ENCODE measurements around the gene DYRK4. TPM values are rescaled to one million over a fixed set of nuclear protein-coding genes. Genes with fewer than 3 reads are reported as not detected.
"Not testable (repeated sequence)": the region's sequence is repeated elsewhere in the genome, so short reads cannot be mapped to it uniquely, and the experiment has no call there.

DYRK4 gene
- total and polyA plus RNA-seq, 2 of the 8 experiments (the other 6 are each of a cell fraction or from before 2014, with no cell fraction given): 10.5 to 11.4 TPM

GRCh38 chr12:4523443-4523842 is 38.6 kb upstream of the DYRK4 start:
- H2AFZ ChIP-seq (ENCODE audit: low read length); H2AK5ac ChIP-seq (ENCODE audit: low read depth, low read length); H3K4me3 ChIP-seq (ENCODE audit: extremely low read depth in 1 of 4, insufficient read depth in 2 of 4, low read depth in 3 of 4, low read length in 4 of 4); H3K4ac ChIP-seq (replicated peaks; ENCODE audit: insufficient read length, low read depth, low read length); DNase-seq (ENCODE audit: low read depth in 1 of 2, low spot score in 2 of 2); H3K4me1 ChIP-seq (replicated peaks in 1 of 4; ENCODE audit: control insufficient read depth in 3 of 4, insufficient read depth in 4 of 4, low read length in 3 of 4); H3K56ac ChIP-seq (replicated peaks; ENCODE audit: insufficient read length, low read depth, low read length); H4K91ac ChIP-seq (replicated peaks; ENCODE audit: insufficient read length, low read length); H3K23me2 ChIP-seq (ENCODE audit: low read depth, low read length); H2BK5ac ChIP-seq (ENCODE audit: low read depth, low read length); H3K18ac ChIP-seq (ENCODE audit: extremely low read depth, low read length); H2BK15ac ChIP-seq (ENCODE audit: low read length); H3K79me2 ChIP-seq (ENCODE audit: control insufficient read depth in 1 of 2, insufficient read depth in 2 of 2, low read length in 2 of 2); POLR2A ChIA-PET (ENCODE audit: partially characterized antibody); H3K27ac ChIP-seq (ENCODE audit: low read depth, low read length); H2BK12ac ChIP-seq (ENCODE audit: low read depth, low read length); H3K36me3 ChIP-seq (ENCODE audit: control insufficient read depth in 2 of 4, insufficient read depth in 4 of 4, low read length in 3 of 4); H3K27me3 ChIP-seq (replicated peaks in 1 of 4; ENCODE audit: control insufficient read depth in 3 of 4, extremely low read depth in 1 of 4, insufficient read depth in 3 of 4, low read length in 3 of 4); H3K79me1 ChIP-seq (ENCODE audit: low read depth, low read length); H3K9me3 ChIP-seq (ENCODE audit: insufficient read depth in 2 of 2, low read depth in 1 of 2, low read length in 1 of 2); H3K4me2 ChIP-seq (ENCODE audit: insufficient read depth in 1 of 2, low read depth in 2 of 2, low read length in 2 of 2); H2BK120ac ChIP-seq (replicated peaks; ENCODE audit: low read depth, low read length); H3K23ac ChIP-seq (ENCODE audit: insufficient read length); H4K20me1 ChIP-seq (replicated peaks in 1 of 2; ENCODE audit: control insufficient read depth in 1 of 2, insufficient read depth in 2 of 2, low read length in 2 of 2); FAIRE-seq; H3K14ac ChIP-seq (ENCODE audit: insufficient read length); H2BK20ac ChIP-seq (ENCODE audit: low read length); H4K5ac ChIP-seq (ENCODE audit: insufficient read length, low read depth, low read length); H3K9ac ChIP-seq (replicated peaks in 1 of 4; ENCODE audit: extremely low read depth in 1 of 4, low read depth in 3 of 4, low read length in 3 of 4); H4K8ac ChIP-seq (ENCODE audit: extremely low read depth, insufficient read depth, low read length): not testable (repeated sequence)
- 76% methylated on average over 4 of the region's 7 CpGs; no CpG with 5 or more reads in 1 of the 2 experiments for WGBS, 2 experiments (ENCODE audit: extremely low coverage in 1 of 2, insufficient coverage in 1 of 2, insufficient read length in 1 of 2, insufficient replicate concordance in 2 of 2, low coverage in 1 of 2, low lambda C conversion rate in 2 of 2, missing lambda C conversion rate in 1 of 2)
- CTCF ChIA-PET (ENCODE audit: partially characterized antibody): interaction anchor here (1.0 to 2.1 kb wide), 4 partner anchors 63 to 143 kb away, joined by 3 to 15 read pairs (median 7); no protein-coding TSS in a partner anchor

All from H1 (cell line).